C4-2B (cell line): ENCODE measurements around the gene IGF2R.

Experiments
- H3K27ac ChIP-seq: fragments of 450-650 bp; 2 replicates; pipeline ENCODE4 v1.5.1; 2017
- ZFX ChIP-seq: fragments of 450-650 bp; IDR thresholded peaks from 2 replicates; pipeline ENCODE4 v1.6.1; 2017
- TF ChIP-seq, protein P1 (sequence below): fragments of 450-650 bp; conservative IDR thresholded peaks from 2 replicates; pipeline ENCODE4 v1.5.1; 2017; ENCODE audit warnings: mild to moderate bottlenecking

Gene IGF2R

GRCh38 chr6:160080097-160080496 lies 111.2 kb downstream of the IGF2R start:
- H3K27ac ChIP-seq: no peak overlapping the region
- TF ChIP-seq, protein P1, sequence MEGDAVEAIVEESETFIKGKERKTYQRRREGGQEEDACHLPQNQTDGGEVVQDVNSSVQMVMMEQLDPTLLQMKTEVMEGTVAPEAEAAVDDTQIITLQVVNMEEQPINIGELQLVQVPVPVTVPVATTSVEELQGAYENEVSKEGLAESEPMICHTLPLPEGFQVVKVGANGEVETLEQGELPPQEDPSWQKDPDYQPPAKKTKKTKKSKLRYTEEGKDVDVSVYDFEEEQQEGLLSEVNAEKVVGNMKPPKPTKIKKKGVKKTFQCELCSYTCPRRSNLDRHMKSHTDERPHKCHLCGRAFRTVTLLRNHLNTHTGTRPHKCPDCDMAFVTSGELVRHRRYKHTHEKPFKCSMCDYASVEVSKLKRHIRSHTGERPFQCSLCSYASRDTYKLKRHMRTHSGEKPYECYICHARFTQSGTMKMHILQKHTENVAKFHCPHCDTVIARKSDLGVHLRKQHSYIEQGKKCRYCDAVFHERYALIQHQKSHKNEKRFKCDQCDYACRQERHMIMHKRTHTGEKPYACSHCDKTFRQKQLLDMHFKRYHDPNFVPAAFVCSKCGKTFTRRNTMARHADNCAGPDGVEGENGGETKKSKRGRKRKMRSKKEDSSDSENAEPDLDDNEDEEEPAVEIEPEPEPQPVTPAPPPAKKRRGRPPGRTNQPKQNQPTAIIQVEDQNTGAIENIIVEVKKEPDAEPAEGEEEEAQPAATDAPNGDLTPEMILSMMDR: no peak
- no peak for TF ChIP-seq ZFX

DNA sequence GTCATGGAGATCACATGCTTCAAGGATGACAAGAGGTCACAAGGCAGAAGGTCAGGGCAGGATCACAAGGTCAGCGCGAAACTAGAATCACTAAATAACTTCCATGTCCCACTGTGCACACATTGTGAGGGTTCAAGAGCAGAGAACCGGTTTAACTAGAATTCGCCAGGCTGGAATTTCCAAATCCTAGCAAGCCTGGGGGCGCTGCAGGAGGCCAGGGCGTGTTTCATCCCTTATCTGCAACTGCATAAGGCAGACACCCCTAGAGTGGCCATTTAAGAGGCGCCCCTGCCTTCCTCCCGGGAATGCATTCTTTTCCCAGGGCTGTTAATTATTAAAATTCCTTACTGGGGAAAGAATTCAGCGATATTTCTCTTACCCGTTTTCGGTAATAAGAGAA lies 112.5 kb downstream of the IGF2R start:
- no peak for TF ChIP-seq ZFX
- TF ChIP-seq, protein P1: no peak
- H3K27ac ChIP-seq: no peak overlapping the region

DNA sequence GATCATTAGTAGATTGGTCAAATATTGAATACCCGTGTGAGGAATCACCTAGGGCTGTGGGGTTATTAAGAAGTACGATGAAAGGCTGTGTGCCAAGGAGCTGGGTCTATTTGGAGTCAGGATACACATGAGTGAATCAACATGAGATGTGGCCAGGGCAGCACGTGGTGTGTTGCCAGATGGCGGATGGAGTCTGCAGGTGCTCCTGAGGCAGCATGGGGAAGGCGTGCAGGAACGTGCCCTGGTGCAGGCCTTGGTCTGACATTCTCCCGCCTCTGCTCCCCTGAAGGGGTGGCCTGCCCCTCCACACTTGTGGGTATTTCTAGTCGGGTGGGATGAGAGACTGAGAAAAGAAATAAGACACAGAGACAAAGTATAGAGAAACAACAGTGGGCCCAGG lies 113.7 kb downstream of the IGF2R start:
- no peak overlapping the region for H3K27ac ChIP-seq

DNA sequence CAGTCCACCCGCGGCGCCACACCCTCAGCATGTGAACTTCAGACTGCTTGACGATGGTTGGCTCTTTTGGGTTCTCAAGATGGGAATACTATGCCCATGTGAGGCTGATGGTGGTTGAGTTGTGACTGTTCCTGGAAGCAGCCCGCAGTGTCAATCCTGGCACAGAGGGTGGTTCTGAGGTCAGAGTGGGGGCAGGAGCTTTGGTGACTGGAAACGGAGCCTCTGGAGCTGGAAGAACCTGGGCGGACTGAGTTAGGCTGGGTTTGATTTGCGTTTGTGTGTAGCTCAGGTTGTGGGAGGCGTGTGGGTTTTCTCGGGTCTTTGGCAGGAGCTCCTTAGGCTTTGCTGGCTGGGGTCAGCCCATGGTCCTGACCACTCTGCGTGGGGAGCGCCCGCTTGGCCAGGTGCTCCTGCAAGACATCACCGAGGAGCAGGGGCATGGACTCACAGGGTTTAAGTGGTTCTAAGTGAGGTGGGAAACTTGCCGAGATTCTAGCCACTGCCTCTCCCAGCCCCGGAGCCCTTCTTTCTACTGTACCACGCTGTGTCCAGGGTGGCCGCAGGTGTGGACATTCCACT lies 115.4 kb downstream of the IGF2R start:
- no peak for TF ChIP-seq ZFX
- TF ChIP-seq, protein P1: no peak
- 0 out of 2 replicates have a peak overlapping the region, but pooled peaks have one; percentile 20 for H3K27ac ChIP-seq

More for the DNA sequence above, 113.7 kb downstream of the IGF2R start:
- TF ChIP-seq, protein P1: no peak
- TF ChIP-seq ZFX: no peak

GRCh38 chr6:160085226-160085625 lies 116.3 kb downstream of the IGF2R start:
- no peak for TF ChIP-seq ZFX
- TF ChIP-seq, protein P1: no peak
- 0 out of 2 replicates have a peak overlapping the region, but pooled peaks have one; percentile 20 for H3K27ac ChIP-seq

DNA sequence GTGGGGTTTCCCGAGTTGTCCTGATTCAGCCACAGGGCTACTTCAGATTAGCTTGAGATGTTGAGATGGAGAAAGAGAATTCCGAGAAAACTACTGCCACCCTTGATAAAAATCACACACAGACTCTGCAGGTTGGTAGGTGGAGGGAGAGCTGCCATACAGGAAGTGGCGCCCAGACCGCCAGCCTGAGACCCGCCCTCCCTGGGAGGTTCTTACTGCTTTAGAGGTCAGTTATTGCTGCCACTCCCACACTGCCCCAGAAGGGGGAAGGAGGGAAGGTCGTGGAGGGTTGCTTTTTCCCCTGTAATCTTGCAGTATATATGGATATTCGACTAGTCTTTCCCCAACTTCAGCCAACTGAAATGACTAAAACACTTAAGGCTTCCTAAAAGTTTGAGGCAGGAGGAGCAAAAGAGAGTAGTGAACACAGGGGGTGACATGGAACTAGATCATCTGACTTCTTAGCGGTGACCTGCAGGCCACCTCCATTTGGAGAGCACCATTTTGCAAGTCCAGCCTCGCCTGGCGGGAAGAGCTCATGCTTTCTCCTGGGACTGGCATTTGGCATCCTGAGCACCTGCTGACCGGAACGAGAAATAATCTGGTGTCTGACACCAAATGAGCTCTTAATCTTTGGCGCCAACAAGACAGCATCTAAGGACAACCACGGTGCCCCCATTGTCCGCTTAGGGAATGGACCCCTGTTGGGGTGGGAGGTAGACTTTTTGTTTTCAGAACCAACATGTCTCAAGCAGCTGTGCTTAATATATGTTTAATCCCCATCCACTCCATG lies 117.0 kb downstream of the IGF2R start:
- TF ChIP-seq, protein P1: no peak
- no peak for TF ChIP-seq ZFX
- peak overlapping the region; percentile 26; the same call in 1 of the 2 replicates for H3K27ac ChIP-seq

GRCh38 chr6:160086754-160087153 lies 117.9 kb downstream of the IGF2R start:
- TF ChIP-seq, protein P1: no peak
- no peak for TF ChIP-seq ZFX
- H3K27ac ChIP-seq: no peak overlapping the region; the same call in 1 of the 2 replicates
